ENCODE results near the gene PXN. TPM values are rescaled to one million over a fixed set of nuclear protein-coding genes. Genes with fewer than 3 reads are reported as not detected.
A peak's percentile ranks its signal among the peaks of the same experiment; 100 is the strongest.

Gene PXN
- total and polyA plus RNA-seq, 5 donors: 67.8 to 89.8 (median 79.3) TPM

DNA sequence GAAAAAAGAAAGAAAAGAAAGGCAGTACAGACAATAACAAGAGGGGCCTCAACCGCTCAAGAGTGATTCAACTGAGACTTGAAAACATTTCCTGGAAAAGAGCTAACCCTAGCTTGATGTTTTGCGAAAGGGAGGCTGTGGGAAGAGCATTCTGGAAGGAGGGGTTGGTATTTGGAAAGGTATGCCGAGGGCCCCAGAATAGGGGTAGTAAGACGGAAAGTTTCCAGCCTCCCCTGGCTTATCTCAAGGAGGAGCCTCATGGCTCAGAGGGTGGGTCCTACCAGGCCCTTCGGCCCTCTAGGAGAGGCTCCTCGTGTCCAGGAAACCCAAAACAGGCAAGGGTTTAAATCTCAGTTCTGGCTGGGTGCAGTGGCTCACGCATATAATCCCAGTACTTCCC is 17.8 kb upstream of the PXN start:
- no peaks in the 10 kb centered on the region for H3K9me3 ChIP-seq (ENCODE audit: control insufficient read depth, low read length)
- H3K27ac ChIP-seq (ENCODE audit: low read length): no peak overlapping the region
- WGBS: 70% methylated on average over 7 of the region's 7 CpGs
- H3K4me3 ChIP-seq (ENCODE audit: low read length): no peak overlapping the region
- DNase-seq: no peak
- intact Hi-C loops (cut with DNase I): no loop called here
- H3K4me1 ChIP-seq (ENCODE audit: control insufficient read depth, insufficient read depth, low read length): no peaks in the 10 kb centered on the region
- no peaks in the 10 kb centered on the region for H3K27me3 ChIP-seq (ENCODE audit: control insufficient read depth, insufficient read depth)
- ATAC-seq: peak in 1 of 2 donors; percentile 26

DNA sequence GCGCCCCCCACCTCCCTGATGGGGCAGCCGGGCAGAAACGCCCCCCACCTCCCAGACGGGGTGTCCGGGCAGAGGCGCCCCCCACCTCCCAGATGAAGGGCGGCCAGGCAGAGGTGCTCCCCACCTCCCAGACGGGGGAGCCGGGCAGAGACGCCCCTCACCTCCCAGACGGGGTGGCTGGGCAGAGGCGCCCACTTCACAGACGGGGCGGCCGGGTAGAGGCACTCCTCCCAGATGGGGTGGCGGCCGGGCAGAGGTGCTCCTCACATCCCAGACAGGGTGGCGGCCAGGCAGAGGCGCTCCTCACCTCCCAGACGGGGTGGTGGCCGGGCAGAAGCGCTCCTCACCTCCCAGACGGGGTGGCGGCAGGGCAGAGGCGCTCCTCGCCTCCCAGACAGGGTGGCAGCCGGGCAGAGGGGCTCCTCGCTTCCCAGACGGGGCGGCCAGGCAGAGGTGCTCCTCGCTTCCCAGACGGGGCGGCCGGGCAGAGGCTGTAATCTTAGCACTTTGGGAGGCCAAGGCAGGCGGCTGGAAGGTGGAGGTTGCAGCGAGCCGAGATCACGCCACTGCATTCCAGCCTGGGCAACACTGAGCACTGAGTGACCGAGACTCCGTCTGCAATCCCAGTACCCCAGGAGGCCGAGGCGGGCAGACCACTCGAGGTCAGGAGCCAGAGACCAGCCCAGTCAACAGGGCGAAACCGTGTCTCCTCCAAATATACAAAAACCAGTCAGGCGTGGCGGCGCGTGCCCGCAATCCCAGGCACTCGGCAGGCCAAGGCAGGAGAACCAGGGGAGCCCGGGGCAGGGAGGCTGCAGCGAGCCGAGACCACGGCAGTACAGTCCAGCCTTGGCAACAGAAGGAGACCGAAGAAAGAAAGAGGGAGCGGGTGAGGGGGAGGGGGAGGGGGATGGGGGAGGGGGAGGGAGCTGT is 12.9 kb upstream of the PXN start:
- Histone ChIP-seq H3K9me3 (ENCODE audit: control insufficient read depth, low read length) (no peaks in the 10 kb centered on the region), H3K4me3 (ENCODE audit: low read length) (no peak overlapping the region), H3K27me3 (ENCODE audit: control insufficient read depth, insufficient read depth) (no peaks in the 10 kb centered on the region), H3K27ac (ENCODE audit: low read length) (no peak overlapping the region), H3K4me1 (ENCODE audit: control insufficient read depth, insufficient read depth, low read length) (no peaks in the 10 kb centered on the region)
- intact Hi-C loops (cut with DNase I): no loop called here
- ATAC-seq (no peak), DNase-seq (no peak)
- 95% methylated on average over 55 of the region's 57 CpGs for WGBS

DNA sequence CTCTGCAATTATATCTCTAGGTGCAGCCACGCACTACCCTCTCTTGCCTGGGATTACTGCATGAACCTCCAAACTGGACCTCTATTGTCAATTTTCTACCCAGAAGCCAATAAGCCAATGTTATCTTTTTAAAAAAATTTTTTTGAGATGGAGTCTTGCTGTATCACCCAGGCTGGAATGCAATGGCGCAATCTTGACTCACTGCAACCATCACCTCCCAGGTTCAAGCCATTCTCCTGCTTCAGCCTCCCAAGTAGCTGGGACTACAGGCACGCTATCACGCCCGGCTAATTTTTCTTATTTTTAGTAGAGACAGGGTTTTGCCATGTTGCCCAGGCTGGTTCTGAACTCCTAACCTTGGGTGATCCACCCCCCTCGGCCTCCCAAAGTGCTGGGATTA is 11.2 kb upstream of the PXN start:
- H3K9me3 ChIP-seq (ENCODE audit: control insufficient read depth, low read length): no peaks in the 10 kb centered on the region
- no peaks in the 10 kb centered on the region for H3K27me3 ChIP-seq (ENCODE audit: control insufficient read depth, insufficient read depth)
- H3K4me1 ChIP-seq (ENCODE audit: control insufficient read depth, insufficient read depth, low read length): no peaks in the 10 kb centered on the region
- intact Hi-C loops (cut with DNase I): no loop called here
- H3K4me3 ChIP-seq (ENCODE audit: low read length): no peak overlapping the region
- ATAC-seq: no peak
- no peak overlapping the region for H3K27ac ChIP-seq (ENCODE audit: low read length)
- no peak for DNase-seq
- 92% methylated on average over 6 of the region's 6 CpGs for WGBS

DNA sequence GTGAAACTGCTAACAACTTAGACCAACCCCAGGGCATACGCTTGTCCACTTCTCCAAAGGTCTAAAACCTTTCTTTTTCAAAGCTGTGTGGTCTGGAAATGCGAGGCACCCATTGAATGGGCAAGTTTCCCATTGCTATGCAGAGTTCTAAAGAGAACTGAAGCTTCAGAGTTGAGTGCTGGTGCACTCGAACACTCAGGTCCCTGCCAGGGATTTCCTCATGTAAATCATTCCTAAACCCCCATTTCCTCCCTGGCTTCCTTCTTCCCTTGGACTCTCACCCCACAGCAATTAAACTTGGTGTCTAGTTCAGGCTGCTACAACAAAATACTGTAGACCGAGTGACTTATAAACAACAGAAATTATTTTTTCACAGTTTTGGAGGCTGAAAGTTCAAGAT is 2.2 kb upstream of the PXN start:
- Histone ChIP-seq H3K27ac (ENCODE audit: low read length) (no peak overlapping the region), H3K9me3 (ENCODE audit: control insufficient read depth, low read length) (no peaks in the 10 kb centered on the region), H3K27me3 (ENCODE audit: control insufficient read depth, insufficient read depth) (no peaks in the 10 kb centered on the region), H3K4me3 (ENCODE audit: low read length) (no peak overlapping the region), H3K4me1 (ENCODE audit: control insufficient read depth, insufficient read depth, low read length) (peaks cover 2% of the 10 kb centered on the region)
- intact Hi-C loops (cut with DNase I): no loop called here
- DNase-seq: no peak
- 56% methylated on average over 4 of the region's 4 CpGs for WGBS
- no peak for ATAC-seq

DNA sequence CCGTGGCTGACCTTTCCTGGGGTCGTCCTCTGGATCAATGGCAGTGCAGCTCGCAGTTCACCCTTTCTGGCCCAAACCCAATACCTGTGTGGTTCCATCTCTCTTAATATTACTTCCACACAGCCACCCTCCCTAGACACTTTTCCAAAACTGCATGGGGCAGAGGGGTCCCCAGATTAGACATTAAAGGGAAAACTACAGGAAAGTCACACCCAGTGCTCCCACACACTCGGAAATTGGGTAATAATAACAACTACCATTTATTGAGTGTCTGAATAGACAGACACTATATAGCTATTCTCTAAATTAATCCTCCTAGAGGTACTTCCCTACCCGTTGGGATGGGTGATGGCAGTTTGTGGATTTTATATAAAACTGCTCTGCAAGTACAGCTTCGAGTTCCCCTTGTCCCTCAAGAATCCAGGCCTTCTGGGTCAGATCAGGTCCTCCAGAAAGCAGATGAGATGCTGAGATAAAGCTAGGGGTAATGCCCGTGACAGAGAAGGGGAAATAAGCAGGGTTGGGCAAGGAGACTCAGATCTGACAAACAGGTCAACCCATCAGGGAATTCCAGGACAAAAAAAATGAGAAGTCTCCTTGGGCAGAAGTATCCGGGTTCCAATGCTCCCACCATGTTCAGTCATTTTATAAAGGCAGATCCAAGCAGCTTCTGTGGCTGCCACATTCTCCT is 795 bp upstream of the PXN start:
- no peaks in the 10 kb centered on the region for H3K9me3 ChIP-seq (ENCODE audit: control insufficient read depth, low read length)
- no peak overlapping the region for H3K4me3 ChIP-seq (ENCODE audit: low read length)
- H3K27ac ChIP-seq (ENCODE audit: low read length): no peak overlapping the region
- H3K27me3 ChIP-seq (ENCODE audit: control insufficient read depth, insufficient read depth): no peaks in the 10 kb centered on the region
- no peak for ATAC-seq
- intact Hi-C loops (cut with DNase I): loop anchor here in 1 of 4 donors (1.0 kb wide), 1 partner anchor 38 kb away; no protein-coding TSS in a partner anchor
- no peak for DNase-seq
- 44% methylated on average over 8 of the region's 8 CpGs for WGBS
- peaks cover 12% of the 10 kb centered on the region for H3K4me1 ChIP-seq (ENCODE audit: control insufficient read depth, insufficient read depth, low read length)

DNA sequence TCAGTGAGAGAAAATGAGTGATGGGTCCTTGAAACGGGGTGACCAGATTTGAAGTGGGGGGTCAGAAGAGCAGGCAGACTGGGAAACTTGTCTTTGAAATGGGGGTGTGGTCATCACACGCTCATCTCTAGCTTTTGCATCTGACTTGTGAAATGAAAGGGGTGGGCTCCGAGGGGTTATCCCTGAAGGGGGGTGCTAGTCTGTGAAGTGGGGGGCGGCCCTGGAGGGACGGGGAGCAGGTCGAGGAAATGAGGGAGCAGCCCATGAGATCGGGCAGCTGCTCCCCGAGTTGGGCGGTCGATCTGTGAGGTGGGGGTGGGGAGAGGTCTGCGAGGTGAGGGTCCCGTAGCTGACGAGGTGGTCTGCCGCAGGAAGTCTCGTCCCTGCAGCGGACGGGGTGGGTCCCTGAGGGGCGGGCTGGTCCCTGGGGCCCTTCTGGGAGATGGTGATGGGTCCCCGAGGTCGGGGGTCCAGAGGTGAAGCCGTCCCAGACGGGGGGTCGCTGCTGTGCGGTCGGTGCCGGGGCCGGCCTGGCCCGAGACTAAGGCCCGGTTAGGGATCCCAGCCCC is 542 bp downstream of the PXN start:
- DNase-seq (peak in 1 of 3 donors; percentile 44), ATAC-seq (peak; percentile 0 to 4)
- H3K27me3 ChIP-seq (ENCODE audit: control insufficient read depth, insufficient read depth): no peaks in the 10 kb centered on the region
- intact Hi-C loops (cut with DNase I): loop anchor here in 3 of 4 donors (1.0 to 2.0 kb wide), 2 partner anchors 36 to 37 kb away; no protein-coding TSS in a partner anchor
- H3K4me3 ChIP-seq (ENCODE audit: low read length): peak overlapping the region; percentile 96
- peak overlapping the region; percentile 95 for H3K27ac ChIP-seq (ENCODE audit: low read length)
- no peaks in the 10 kb centered on the region for H3K9me3 ChIP-seq (ENCODE audit: control insufficient read depth, low read length)
- WGBS: under 1% methylated on average over 29 of the region's 29 CpGs
- peaks cover 12% of the 10 kb centered on the region for H3K4me1 ChIP-seq (ENCODE audit: control insufficient read depth, insufficient read depth, low read length)

DNA sequence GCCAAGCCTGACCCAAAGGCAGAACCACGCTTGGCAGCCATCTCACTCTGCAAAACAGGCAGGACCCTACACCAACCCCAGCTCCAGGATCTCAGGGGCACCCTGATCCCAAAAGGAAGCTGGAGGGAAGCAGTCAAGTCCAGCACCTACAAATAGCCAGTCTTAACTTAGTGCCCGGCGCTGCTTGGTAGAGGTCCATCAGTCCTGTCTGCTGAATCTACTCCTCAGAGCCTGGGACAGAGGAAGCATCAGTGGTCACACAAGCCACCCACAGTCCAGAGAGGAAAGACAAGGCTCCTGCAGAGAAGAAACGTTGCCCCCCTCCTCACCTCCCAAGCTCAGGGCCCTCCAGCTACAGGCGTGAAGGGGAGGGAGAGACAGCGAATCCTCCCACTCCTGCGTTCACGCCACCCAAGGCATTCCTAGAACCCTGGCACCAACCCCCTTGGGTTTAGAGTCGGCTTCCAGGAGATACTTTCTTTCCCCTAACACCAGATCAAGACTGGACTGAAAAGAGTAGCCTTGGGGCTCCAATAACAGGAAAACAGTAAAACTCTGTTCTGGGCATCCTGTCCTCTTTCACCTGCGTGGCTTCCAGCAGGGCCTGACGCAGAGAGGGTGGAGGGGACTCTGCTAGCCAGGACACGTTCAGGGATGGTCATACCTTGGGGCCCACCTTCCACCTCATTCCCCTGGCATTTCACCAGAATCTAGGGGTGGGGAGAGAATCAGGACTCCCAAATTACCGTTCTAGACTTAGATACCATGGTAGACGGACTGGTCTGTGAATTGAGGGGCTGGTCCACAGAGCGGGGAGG is 1.2 kb downstream of the PXN start:
- peak overlapping the region; percentile 96 for H3K4me3 ChIP-seq (ENCODE audit: low read length)
- no peaks in the 10 kb centered on the region for H3K27me3 ChIP-seq (ENCODE audit: control insufficient read depth, insufficient read depth)
- H3K27ac ChIP-seq (ENCODE audit: low read length): peak overlapping the region; percentile 95
- ATAC-seq (peak; percentile 6 to 40), DNase-seq (peak in 2 of 3 donors; percentile 16 to 54)
- no peaks in the 10 kb centered on the region for H3K9me3 ChIP-seq (ENCODE audit: control insufficient read depth, low read length)
- H3K4me1 ChIP-seq (ENCODE audit: control insufficient read depth, insufficient read depth, low read length): peaks cover 18% of the 10 kb centered on the region
- WGBS: 17% methylated on average over 15 of the region's 15 CpGs
- intact Hi-C loops (cut with DNase I): loop anchor here in 2 of 4 donors (2.0 kb wide), 1 partner anchor 35 kb away; no protein-coding TSS in a partner anchor

DNA sequence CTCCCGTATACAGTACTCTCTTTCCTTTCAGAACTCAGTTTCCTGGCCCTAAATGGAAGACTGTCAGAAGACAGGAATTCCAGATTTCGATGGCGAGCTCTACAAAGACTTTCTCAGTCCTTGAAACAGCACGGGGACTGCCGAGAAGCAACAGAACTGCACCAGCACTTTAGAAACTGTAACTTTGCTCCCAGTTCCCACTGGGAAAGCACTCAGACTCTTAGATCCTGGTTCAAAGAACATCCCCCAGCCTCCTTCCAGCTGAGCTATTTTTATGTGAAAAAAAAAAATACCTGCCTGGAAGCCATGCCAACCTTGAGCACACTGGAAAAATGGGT is 1.8 kb downstream of the PXN start:
- Histone ChIP-seq H3K9me3 (ENCODE audit: control insufficient read depth, low read length) (no peaks in the 10 kb centered on the region), H3K27me3 (ENCODE audit: control insufficient read depth, insufficient read depth) (no peaks in the 10 kb centered on the region), H3K4me3 (ENCODE audit: low read length) (peak overlapping the region; percentile 96), H3K27ac (ENCODE audit: low read length) (peak overlapping the region; percentile 95), H3K4me1 (ENCODE audit: control insufficient read depth, insufficient read depth, low read length) (peaks cover 18% of the 10 kb centered on the region)
- WGBS: 15% methylated on average over 5 of the region's 5 CpGs
- DNase-seq (no peak), ATAC-seq (no peak)
- intact Hi-C loops (cut with DNase I): loop anchor here in 2 of 4 donors (2.0 kb wide), 1 partner anchor 35 kb away; no protein-coding TSS in a partner anchor

DNA sequence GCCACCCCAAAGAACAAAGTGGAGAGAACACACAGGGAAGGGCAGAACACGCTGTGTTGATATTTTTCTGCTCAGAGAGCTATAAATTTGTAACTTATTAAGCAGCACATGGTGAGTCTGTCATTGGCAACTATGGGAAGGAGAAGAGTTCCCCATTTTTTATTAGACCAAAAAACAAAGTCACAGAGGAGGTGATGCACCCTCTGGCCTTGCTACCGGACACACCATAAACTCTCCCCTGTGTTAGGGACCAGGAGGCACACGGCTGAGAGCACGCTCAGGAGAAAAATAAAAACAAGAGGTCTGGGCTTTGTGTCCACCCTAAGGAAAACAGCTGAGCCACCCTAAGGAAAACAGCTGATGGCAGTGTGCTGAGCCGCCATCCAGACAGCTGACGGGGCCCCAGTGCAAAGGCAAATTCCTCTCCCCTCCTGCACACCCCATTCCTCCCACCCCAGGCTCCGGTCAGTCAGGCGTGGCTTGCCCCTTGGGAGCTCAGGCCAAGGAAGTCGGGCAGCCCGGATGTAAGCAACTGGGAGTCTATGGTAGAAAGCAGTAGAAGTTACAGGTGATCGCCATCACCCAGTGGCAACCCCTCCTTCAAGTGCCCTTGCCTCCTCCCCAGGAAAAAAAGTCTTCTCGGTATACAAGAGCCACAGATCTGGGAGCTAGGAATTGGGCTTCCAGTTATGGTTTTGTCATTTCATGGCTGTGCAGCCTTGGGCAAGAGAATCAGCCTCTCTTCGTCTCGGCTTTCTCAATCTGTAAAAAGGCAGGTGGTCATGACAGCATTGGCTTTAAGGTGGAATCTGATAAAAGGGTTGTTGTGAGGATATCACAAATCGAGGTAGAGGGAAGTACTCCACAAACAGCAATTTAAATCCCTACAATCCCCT is 2.4 kb downstream of the PXN start:
- peak; percentile 63 to 80 (median 75) for DNase-seq
- Histone ChIP-seq H3K4me3 (ENCODE audit: low read length) (peak overlapping the region; percentile 96), H3K27ac (ENCODE audit: low read length) (peak overlapping the region; percentile 95), H3K27me3 (ENCODE audit: control insufficient read depth, insufficient read depth) (no peaks in the 10 kb centered on the region), H3K9me3 (ENCODE audit: control insufficient read depth, low read length) (no peaks in the 10 kb centered on the region), H3K4me1 (ENCODE audit: control insufficient read depth, insufficient read depth, low read length) (peaks cover 21% of the 10 kb centered on the region)
- intact Hi-C loops (cut with DNase I): no loop called here
- WGBS: 16% methylated on average over 15 of the region's 15 CpGs
- ATAC-seq: peak; percentile 23 to 39

Measured in right cardiac atrium (tissue), 5 donors.